Stimulated activated CD4-positive, alpha-beta T cell treated with anti-CD3 and anti-CD28 coated beads, Interleukin-1b, Interleukin-23, amount 100 ng/mL, for 24 hours (primary cell): Measurements from ENCODE around the gene PXDN.

Source experiments
- DNase-seq, 4 experiments: peaks; one replicate each; pipeline ENCODE4 v3.0.0-alpha.2; 2020; ENCODE audit warnings: low read depth in 4 of 4, low spot score in 1 of 4

PXDN gene

GRCh38 chr2:1673160-1673944, 71.0 kb downstream of the PXDN start:
- DNase-seq: no peak

GRCh38 chr2:1672738-1673137, 71.6 kb downstream of the PXDN start:
- no peak for DNase-seq

- DNase-seq: no peak
These were observed 72.4 kb downstream of the PXDN start for GRCh38 chr2:1671916-1672315.

- DNase-seq: no peak
These were observed 73.7 kb downstream of the PXDN start for GRCh38 chr2:1670636-1671035.

- DNase-seq: no peak
These were observed 78.4 kb downstream of the PXDN start for GRCh38 chr2:1665761-1666505.

- DNase-seq: no peak
These were observed 79.6 kb downstream of the PXDN start for GRCh38 chr2:1664698-1665097.

- no peak for DNase-seq
These were observed 80.2 kb downstream of the PXDN start for GRCh38 chr2:1664076-1664605.

- no peak for DNase-seq
These were observed 80.7 kb downstream of the PXDN start for GRCh38 chr2:1663621-1664020.

- DNase-seq: no peak
These were observed 81.6 kb downstream of the PXDN start for GRCh38 chr2:1662606-1663180.

GRCh38 chr2:1661891-1662605, 82.3 kb downstream of the PXDN start:
- DNase-seq: no peak

GRCh38 chr2:1660656-1661640, 83.4 kb downstream of the PXDN start:
- no peak for DNase-seq

GRCh38 chr2:1659951-1660565, 84.3 kb downstream of the PXDN start:
- no peak for DNase-seq

GRCh38 chr2:1658394-1659151, 85.7 kb downstream of the PXDN start:
- DNase-seq: no peak

- no peak for DNase-seq
These were observed 87.1 kb downstream of the PXDN start for GRCh38 chr2:1656961-1657841.

GRCh38 chr2:1656326-1656960, 87.9 kb downstream of the PXDN start:
- DNase-seq: no peak

- no peak for DNase-seq
These were observed 88.9 kb downstream of the PXDN start for GRCh38 chr2:1655461-1655860.

GRCh38 chr2:1654696-1655374, 89.5 kb downstream of the PXDN start:
- no peak for DNase-seq
